GM12878 (cell line): ENCODE data around the gene AIF1.

ENCODE experiments used
- EZH2 ChIP-seq: IDR thresholded peaks from 2 replicates; pipeline ENCODE4 v1.6.1; 2012; ENCODE audit warnings: low read depth, mild to moderate bottlenecking, control low read depth, inconsistent platforms, low read length, borderline replicate concordance; ENCODE audit not compliant: control insufficient read depth
- FOXK2 ChIP-seq: fragments of 450-650 bp; IDR thresholded peaks from 2 replicates; pipeline ENCODE4 v1.6.1; 2017; ENCODE audit warnings: mild to moderate bottlenecking, moderate library complexity
- POLR2A ChIP-seq: IDR thresholded peaks from 2 replicates; pipeline ENCODE4 v1.6.1; 2011; ENCODE audit warnings: low read depth, mild to moderate bottlenecking, low read length
- RFX5 ChIP-seq: IDR thresholded peaks from 2 replicates; pipeline ENCODE4 v1.6.1; 2011; ENCODE audit warnings: low read depth, low read length, improper control_type of control experiment
- SMAD5 ChIP-seq: IDR thresholded peaks from 2 replicates; pipeline ENCODE4 v1.6.1; 2016; ENCODE audit warnings: antibody characterized with exemption, low read depth
- TCF12 ChIP-seq: IDR thresholded peaks from 2 replicates; pipeline ENCODE4 v1.6.1; 2011; ENCODE audit warnings: low read depth, mild to moderate bottlenecking, low read length
- ZNF207 ChIP-seq: fragments of 450-650 bp; IDR thresholded peaks from 2 replicates; pipeline ENCODE4 v1.6.1; 2014; ENCODE audit warnings: antibody characterized with exemption, mild to moderate bottlenecking, borderline replicate concordance
- TF ChIP-seq, protein P1 (sequence below), 3 experiments: IDR thresholded peaks in 2 of 3; conservative IDR thresholded peaks in 1 of 3; 2 replicates each; pipeline ENCODE4 v1.5.1; 2011; ENCODE audit warnings: low read depth in 3 of 3, low read length in 3 of 3, mild to moderate bottlenecking in 3 of 3, control low read depth in 2 of 3, moderate library complexity in 2 of 3, inconsistent platforms in 1 of 3, mixed read lengths in 1 of 3; ENCODE audit not compliant: control insufficient read depth in 2 of 3, insufficient read depth in 1 of 3; ENCODE audit errors: extremely low read depth in 1 of 3

DNA sequence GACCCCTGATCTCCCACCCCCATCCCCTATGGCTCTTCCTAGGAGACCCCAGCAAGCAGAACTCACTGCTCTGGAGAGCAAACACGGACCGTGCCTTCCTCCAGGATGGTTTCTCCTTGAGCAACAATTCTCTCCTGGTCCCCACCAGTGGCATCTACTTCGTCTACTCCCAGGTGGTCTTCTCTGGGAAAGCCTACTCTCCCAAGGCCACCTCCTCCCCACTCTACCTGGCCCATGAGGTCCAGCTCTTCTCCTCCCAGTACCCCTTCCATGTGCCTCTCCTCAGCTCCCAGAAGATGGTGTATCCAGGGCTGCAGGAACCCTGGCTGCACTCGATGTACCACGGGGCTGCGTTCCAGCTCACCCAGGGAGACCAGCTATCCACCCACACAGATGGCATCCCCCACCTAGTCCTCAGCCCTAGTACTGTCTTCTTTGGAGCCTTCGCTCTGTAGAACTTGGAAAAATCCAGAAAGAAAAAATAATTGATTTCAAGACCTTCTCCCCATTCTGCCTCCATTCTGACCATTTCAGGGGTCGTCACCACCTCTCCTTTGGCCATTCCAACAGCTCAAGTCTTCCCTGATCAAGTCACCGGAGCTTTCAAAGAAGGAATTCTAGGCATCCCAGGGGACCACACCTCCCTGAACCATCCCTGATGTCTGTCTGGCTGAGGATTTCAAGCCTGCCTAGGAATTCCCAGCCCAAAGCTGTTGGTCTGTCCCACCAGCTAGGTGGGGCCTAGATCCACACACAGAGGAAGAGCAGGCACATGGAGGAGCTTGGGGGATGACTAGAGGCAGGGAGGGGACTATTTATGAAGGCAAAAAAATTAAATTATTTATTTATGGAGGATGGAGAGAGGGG, 41.6 kb upstream of the AIF1 start:
- TF ChIP-seq FOXK2 (no peak), RFX5 (no peak), POLR2A (no peak; the same call in 1 of the 2 replicates), TCF12 (no peak), SMAD5 (no peak), ZNF207 (no peak), EZH2 (no peak)
- TF ChIP-seq, protein P1, sequence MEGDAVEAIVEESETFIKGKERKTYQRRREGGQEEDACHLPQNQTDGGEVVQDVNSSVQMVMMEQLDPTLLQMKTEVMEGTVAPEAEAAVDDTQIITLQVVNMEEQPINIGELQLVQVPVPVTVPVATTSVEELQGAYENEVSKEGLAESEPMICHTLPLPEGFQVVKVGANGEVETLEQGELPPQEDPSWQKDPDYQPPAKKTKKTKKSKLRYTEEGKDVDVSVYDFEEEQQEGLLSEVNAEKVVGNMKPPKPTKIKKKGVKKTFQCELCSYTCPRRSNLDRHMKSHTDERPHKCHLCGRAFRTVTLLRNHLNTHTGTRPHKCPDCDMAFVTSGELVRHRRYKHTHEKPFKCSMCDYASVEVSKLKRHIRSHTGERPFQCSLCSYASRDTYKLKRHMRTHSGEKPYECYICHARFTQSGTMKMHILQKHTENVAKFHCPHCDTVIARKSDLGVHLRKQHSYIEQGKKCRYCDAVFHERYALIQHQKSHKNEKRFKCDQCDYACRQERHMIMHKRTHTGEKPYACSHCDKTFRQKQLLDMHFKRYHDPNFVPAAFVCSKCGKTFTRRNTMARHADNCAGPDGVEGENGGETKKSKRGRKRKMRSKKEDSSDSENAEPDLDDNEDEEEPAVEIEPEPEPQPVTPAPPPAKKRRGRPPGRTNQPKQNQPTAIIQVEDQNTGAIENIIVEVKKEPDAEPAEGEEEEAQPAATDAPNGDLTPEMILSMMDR (IDR thresholded peaks at IDR 0.05 in 2 of 3, conservative IDR thresholded peaks at IDR 0.05 in 1 of 3; ENCODE audit: control insufficient read depth in 2 of 3, extremely low read depth in 1 of 3, insufficient read depth in 1 of 3, low read depth in 3 of 3, low read length in 3 of 3): no peak
